Glutamatergic neuron (in vitro differentiated cells): Measurements from ENCODE around the gene EXOC6B. TPM values are rescaled to one million over a fixed set of nuclear protein-coding genes. Genes with fewer than 3 reads are reported as not detected.

ENCODE experiments used
- DNase-seq: peaks from one replicate; pipeline ENCODE4 v3.0.0; 2022
- H3K27ac Mint-ChIP-seq: one replicate; pipeline ENCODE4 v1.8.0; 2020; ENCODE audit warnings: mild to moderate bottlenecking, mixed read lengths, inconsistent platforms; ENCODE audit not compliant: unreplicated experiment
- H3K27me3 Mint-ChIP-seq: one replicate; pipeline ENCODE4 v1.8.0; 2020; ENCODE audit warnings: mild to moderate bottlenecking, moderate library complexity, mixed read lengths, inconsistent platforms; ENCODE audit not compliant: unreplicated experiment
- H3K36me3 Mint-ChIP-seq: one replicate; pipeline ENCODE4 v1.8.0; 2020; ENCODE audit warnings: mild to moderate bottlenecking, mixed read lengths, inconsistent platforms; ENCODE audit not compliant: unreplicated experiment
- H3K4me1 Mint-ChIP-seq: one replicate; pipeline ENCODE4 v1.8.0; 2020; ENCODE audit warnings: mild to moderate bottlenecking, low read depth, mixed read lengths, inconsistent platforms; ENCODE audit not compliant: unreplicated experiment
- H3K4me3 Mint-ChIP-seq: one replicate; pipeline ENCODE4 v1.8.0; 2020; ENCODE audit warnings: mild to moderate bottlenecking, mixed read lengths, inconsistent platforms; ENCODE audit not compliant: unreplicated experiment
- H3K9me3 Mint-ChIP-seq: one replicate; pipeline ENCODE4 v1.8.0; 2020; ENCODE audit warnings: mild to moderate bottlenecking, moderate library complexity, mixed read lengths, inconsistent platforms; ENCODE audit not compliant: unreplicated experiment
- CTCF ChIP-seq: fragments of 200-600 bp; sonication (generic); IDR thresholded peaks from one replicate; pipeline ENCODE4 v1.5.0; 2021; ENCODE audit not compliant: partially characterized antibody, unreplicated experiment
- total RNA-seq: library from RNA; stranded (reverse); fragmentation: NEBNext Ultra II Directional; extraction: Animal tissue kit (Norgen Biotek cat#: 25700); gene quantifications from one replicate; pipeline ENCODE4 v1.2.1, GENCODE V29; 2021; ENCODE audit not compliant: unreplicated experiment

The EXOC6B gene
- total RNA-seq, 1 donor from 2014 or later: 34.5 TPM

DNA sequence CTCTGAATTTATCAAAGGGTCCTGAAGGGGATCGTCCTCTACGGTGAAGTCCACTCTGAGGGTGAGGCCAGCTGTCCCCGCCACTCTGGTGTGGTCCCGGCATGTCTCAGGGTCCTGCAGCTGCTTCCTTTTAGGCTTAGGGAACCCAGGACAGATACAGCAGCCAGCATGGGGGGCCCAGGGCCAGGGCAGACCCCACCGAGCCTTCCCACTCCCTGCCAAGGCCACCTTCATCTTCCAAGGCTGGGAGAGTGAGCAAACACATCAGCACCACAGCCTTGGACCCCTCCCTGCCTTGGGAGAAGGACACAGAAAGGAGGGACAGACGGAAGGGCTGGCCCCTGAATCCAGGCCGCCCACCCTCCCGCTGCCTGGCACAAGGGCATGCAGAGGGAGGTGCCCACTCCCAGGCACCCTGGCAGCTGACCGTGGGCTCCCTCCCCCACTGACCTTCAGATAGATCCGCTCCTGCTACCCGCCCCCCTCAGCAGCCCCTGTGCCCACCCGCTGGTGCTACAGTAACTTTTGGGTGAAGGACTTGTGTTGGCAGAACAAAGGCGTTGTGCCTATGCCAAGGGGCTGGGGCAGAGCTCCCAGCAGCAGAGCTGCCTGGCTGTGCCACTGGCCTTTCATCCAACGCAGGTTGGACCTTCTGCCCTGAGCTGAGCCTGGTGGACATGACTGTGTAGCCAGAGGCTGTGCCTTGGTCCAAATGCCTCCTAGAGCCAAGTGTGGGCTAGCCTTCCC lies 685.8 kb downstream of the EXOC6B start:
- Mint-ChIP-seq H3K4me3 (no peak overlapping the region), H3K27ac (no peak overlapping the region)

GRCh38 chr2:72139471-72139873 lies 686.4 kb downstream of the EXOC6B start:
- no peaks in the 10 kb centered on the region for H3K36me3 Mint-ChIP-seq
- H3K27ac Mint-ChIP-seq: no peak overlapping the region
- H3K4me1 Mint-ChIP-seq: peaks cover 9% of the 10 kb centered on the region
- no peak for TF ChIP-seq CTCF
- H3K4me3 Mint-ChIP-seq: no peak overlapping the region
- no peaks in the 10 kb centered on the region for H3K9me3 Mint-ChIP-seq
- no peak for DNase-seq
- peaks cover 17% of the 10 kb centered on the region for H3K27me3 Mint-ChIP-seq

More for the DNA sequence above, 685.8 kb downstream of the EXOC6B start:
- DNase-seq: no peak
- Mint-ChIP-seq H3K27me3 (peaks cover 17% of the 10 kb centered on the region), H3K9me3 (no peaks in the 10 kb centered on the region), H3K36me3 (no peaks in the 10 kb centered on the region), H3K4me1 (peaks cover 9% of the 10 kb centered on the region)
- no peak for TF ChIP-seq CTCF

DNA sequence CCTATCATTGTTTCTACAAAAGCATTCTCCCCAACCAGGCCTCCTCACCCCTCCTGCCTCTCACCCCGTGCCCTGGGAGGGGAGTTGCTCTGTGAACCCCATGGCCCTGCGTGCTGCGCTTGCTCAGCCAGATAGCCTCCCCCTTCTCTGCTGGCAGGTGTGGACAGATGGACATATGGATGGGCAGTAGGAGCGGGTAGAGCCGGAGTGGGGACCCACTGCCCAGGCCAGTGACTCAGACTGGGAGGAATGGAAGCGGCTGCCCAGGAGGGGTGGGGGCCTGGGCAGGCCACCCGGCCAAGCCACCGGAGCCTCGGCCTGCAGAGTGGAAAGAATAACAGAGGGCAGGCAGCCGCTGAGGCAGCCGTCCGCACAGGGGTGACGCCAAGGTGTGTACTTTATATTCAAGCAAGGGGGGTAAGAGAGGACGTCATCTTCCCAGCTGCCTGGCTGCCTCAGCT lies 686.9 kb downstream of the EXOC6B start:
- Mint-ChIP-seq H3K9me3 (no peaks in the 10 kb centered on the region), H3K36me3 (no peaks in the 10 kb centered on the region), H3K4me3 (no peak overlapping the region), H3K4me1 (peaks cover 9% of the 10 kb centered on the region), H3K27me3 (peaks cover 17% of the 10 kb centered on the region), H3K27ac (no peak overlapping the region)
- DNase-seq: no peak
- no peak for TF ChIP-seq CTCF

DNA sequence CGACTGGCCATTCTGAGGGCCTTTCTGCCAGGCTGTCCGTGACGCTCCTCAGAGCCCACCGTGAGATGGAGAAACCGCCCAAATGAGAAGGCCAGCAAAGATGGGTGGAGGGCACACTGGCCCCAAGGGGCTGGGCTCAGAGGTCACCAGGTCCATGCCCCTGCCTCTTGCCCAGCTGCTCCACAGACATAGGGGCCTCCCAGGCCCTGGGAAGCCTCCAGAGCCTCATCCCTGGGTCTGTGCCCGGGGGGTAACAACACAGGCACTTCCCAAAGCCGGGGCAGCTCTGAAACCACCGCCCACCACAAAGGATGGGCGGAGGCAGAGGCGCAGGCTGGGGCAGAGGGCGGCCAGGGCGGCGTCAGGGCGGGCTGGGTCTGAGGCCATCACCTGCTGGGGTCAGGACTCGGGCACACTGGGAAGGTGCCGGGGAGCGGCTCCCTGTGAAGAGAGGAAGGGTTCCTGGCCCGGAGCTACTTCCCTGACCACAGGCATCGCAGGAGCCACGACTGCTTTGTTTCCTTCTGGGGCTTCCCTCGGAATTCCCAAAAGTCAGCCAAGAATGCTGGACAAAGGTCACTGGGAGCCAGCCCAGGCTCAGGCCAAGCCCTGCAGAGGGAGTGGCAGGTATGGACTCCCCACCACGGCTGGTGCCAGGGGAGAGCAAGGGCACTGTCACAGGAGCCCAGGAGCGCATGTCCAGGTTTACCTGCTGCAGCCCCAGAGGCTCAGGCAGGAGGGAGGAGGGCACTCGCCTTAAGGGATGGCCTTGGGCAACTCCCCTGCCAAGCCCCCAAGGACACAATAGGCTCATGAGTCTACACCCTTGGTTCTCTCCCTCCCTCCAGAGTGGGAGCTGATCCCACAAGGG lies 687.6 kb downstream of the EXOC6B start:
- no peak overlapping the region for H3K4me3 Mint-ChIP-seq
- peaks cover 14% of the 10 kb centered on the region for H3K27me3 Mint-ChIP-seq
- no peak for TF ChIP-seq CTCF
- no peaks in the 10 kb centered on the region for H3K36me3 Mint-ChIP-seq
- peaks cover 9% of the 10 kb centered on the region for H3K4me1 Mint-ChIP-seq
- no peak for DNase-seq
- H3K27ac Mint-ChIP-seq: no peak overlapping the region
- H3K9me3 Mint-ChIP-seq: no peaks in the 10 kb centered on the region
